Karpas-422 (cell line): Measurements from ENCODE around the gene TCF25. TPM values are rescaled to one million over a fixed set of nuclear protein-coding genes. Genes with fewer than 3 reads are reported as not detected.

ENCODE experiments used
- DNase-seq: peaks from one replicate; pipeline ENCODE4 v3.0.0-alpha.2; 2015
- H2AFZ ChIP-seq: fragments of 200-600 bp; sonication (generic); 2 replicates; pipeline ENCODE4 v1.6.1; 2014; ENCODE audit warnings: antibody characterized with exemption, low read length, mixed read lengths
- H3K27ac ChIP-seq: fragments of 200-600 bp; sonication (generic); 2 replicates; pipeline ENCODE4 v1.5.1; 2014; ENCODE audit warnings: mild to moderate bottlenecking, low read length, moderate library complexity
- H3K27me3 ChIP-seq: fragments of 200-600 bp; sonication (generic); 2 replicates; pipeline ENCODE4 v1.6.1; 2014; ENCODE audit warnings: low read length, mixed read lengths
- H3K36me3 ChIP-seq: fragments of 200-600 bp; sonication (generic); 2 replicates; pipeline ENCODE4 v1.6.1; 2014; ENCODE audit warnings: low read length, mixed read lengths; ENCODE audit not compliant: insufficient read depth
- H3K4me1 ChIP-seq: fragments of 200-600 bp; sonication (generic); 2 replicates; pipeline ENCODE4 v1.6.1; 2014; ENCODE audit warnings: mild to moderate bottlenecking, low read length, mixed read lengths
- H3K4me2 ChIP-seq: fragments of 200-600 bp; sonication (generic); 2 replicates; pipeline ENCODE4 v1.6.1; 2014; ENCODE audit warnings: low read length, low read depth, mild to moderate bottlenecking; ENCODE audit not compliant: poor library complexity, severe bottlenecking
- H3K4me3 ChIP-seq: fragments of 200-600 bp; sonication (generic); 2 replicates; pipeline ENCODE4 v1.5.1; 2014; ENCODE audit warnings: mild to moderate bottlenecking, antibody characterized with exemption, low read length, mixed read lengths
- H3K79me2 ChIP-seq: fragments of 200-600 bp; sonication (generic); 2 replicates; pipeline ENCODE4 v1.6.1; 2014; ENCODE audit warnings: mild to moderate bottlenecking, low read length, mixed read lengths
- H3K9ac ChIP-seq: fragments of 200-600 bp; sonication (generic); 2 replicates; pipeline ENCODE4 v1.6.0; 2014; ENCODE audit warnings: low read length
- H3K9me2 ChIP-seq: fragments of 200-600 bp; sonication (generic), shearing (Covaris generic); replicated peaks from 2 replicates; pipeline ENCODE4 v1.6.0; 2014; ENCODE audit warnings: mild to moderate bottlenecking, low read length, moderate library complexity; ENCODE audit not compliant: insufficient read depth
- H3K9me3 ChIP-seq: fragments of 300-700, 200-600 bp; sonication (generic); 2 replicates; pipeline ENCODE4 v1.6.1; 2014; ENCODE audit warnings: low read length, mixed read lengths
- H4K20me1 ChIP-seq: fragments of 200-600 bp; sonication (generic); 2 replicates; pipeline ENCODE4 v1.6.1; 2014; ENCODE audit warnings: mild to moderate bottlenecking, antibody characterized with exemption, low read length, low read depth; ENCODE audit not compliant: insufficient read depth
- total RNA-seq: library from RNA; depleted of rRNA; stranded (reverse); fragments of >200 nt; shearing (Covaris generic); gene quantifications from 2 replicates; pipeline ENCODE4 v1.2.3, GENCODE V29; 2014; ENCODE audit warnings: low replicate concordance

TCF25 gene
- total RNA-seq, 1 experiment from 2014 or later: 71.8 TPM

- Histone ChIP-seq H3K9ac (no peak overlapping the region), H3K4me3 (no peak overlapping the region), H3K9me2 (no peaks in the 10 kb centered on the region), H3K27me3 (no peaks in the 10 kb centered on the region), H3K27ac (no peak overlapping the region), H3K79me2 (no peaks in the 10 kb centered on the region), H4K20me1 (no peaks in the 10 kb centered on the region), H3K4me1 (no peaks in the 10 kb centered on the region), H3K36me3 (peaks cover 29% of the 10 kb centered on the region), H2AFZ (no peak overlapping the region), H3K9me3 (no peaks in the 10 kb centered on the region), H3K4me2 (no peak overlapping the region)
- no peak for DNase-seq
These were observed 27.5 kb downstream of the TCF25 start for GRCh38 chr16:89900885-89901284.

- Histone ChIP-seq H3K9me2 (no peaks in the 10 kb centered on the region), H4K20me1 (no peaks in the 10 kb centered on the region), H3K4me3 (no peak overlapping the region), H3K79me2 (no peaks in the 10 kb centered on the region), H3K4me2 (no peak overlapping the region), H3K9me3 (peaks cover under 1% of the 10 kb centered on the region; the same call in 1 of the 2 replicates), H2AFZ (no peak overlapping the region), H3K4me1 (no peaks in the 10 kb centered on the region), H3K27me3 (no peaks in the 10 kb centered on the region), H3K36me3 (peaks cover 42% of the 10 kb centered on the region), H3K27ac (no peak overlapping the region), H3K9ac (no peak overlapping the region)
- DNase-seq: no peak
These were observed 29.6 kb downstream of the TCF25 start for GRCh38 chr16:89902980-89903379.

- H3K36me3 ChIP-seq: peaks cover 40% of the 10 kb centered on the region
- no peaks in the 10 kb centered on the region for H3K9me2 ChIP-seq
- H4K20me1 ChIP-seq: no peaks in the 10 kb centered on the region
- no peaks in the 10 kb centered on the region for H3K27me3 ChIP-seq
- H3K79me2 ChIP-seq: no peaks in the 10 kb centered on the region
- no peak overlapping the region for H3K4me2 ChIP-seq
- no peak for DNase-seq
- H3K4me1 ChIP-seq: no peaks in the 10 kb centered on the region
- no peak overlapping the region for H3K27ac ChIP-seq
- H3K9ac ChIP-seq: no peak overlapping the region
- no peak overlapping the region for H3K4me3 ChIP-seq
- H2AFZ ChIP-seq: no peak overlapping the region
- H3K9me3 ChIP-seq: peaks cover 4% of the 10 kb centered on the region; the same call in 1 of the 2 replicates
These were observed 30.6 kb downstream of the TCF25 start for GRCh38 chr16:89903908-89904515.

GRCh38 chr16:89904606-89905510 lies 31.5 kb downstream of the TCF25 start:
- Histone ChIP-seq H3K4me1 (no peaks in the 10 kb centered on the region), H4K20me1 (no peaks in the 10 kb centered on the region), H3K4me2 (no peak overlapping the region), H3K27ac (no peak overlapping the region), H3K79me2 (no peaks in the 10 kb centered on the region), H3K27me3 (no peaks in the 10 kb centered on the region), H3K36me3 (peaks cover 40% of the 10 kb centered on the region), H3K9ac (no peak overlapping the region), H3K4me3 (no peak overlapping the region), H2AFZ (no peak overlapping the region), H3K9me3 (peaks cover 4% of the 10 kb centered on the region; the same call in 1 of the 2 replicates), H3K9me2 (no peaks in the 10 kb centered on the region)
- no peak for DNase-seq

GRCh38 chr16:89905511-89906139 lies 32.2 kb downstream of the TCF25 start:
- no peaks in the 10 kb centered on the region for H3K4me1 ChIP-seq
- H3K36me3 ChIP-seq: peaks cover 36% of the 10 kb centered on the region
- H4K20me1 ChIP-seq: no peaks in the 10 kb centered on the region
- no peaks in the 10 kb centered on the region for H3K79me2 ChIP-seq
- no peak overlapping the region for H3K4me3 ChIP-seq
- no peaks in the 10 kb centered on the region for H3K9me2 ChIP-seq
- no peak overlapping the region for H3K9ac ChIP-seq
- no peak overlapping the region for H2AFZ ChIP-seq
- peaks cover 4% of the 10 kb centered on the region; the same call in 1 of the 2 replicates for H3K9me3 ChIP-seq
- H3K4me2 ChIP-seq: no peak overlapping the region
- DNase-seq: no peak
- H3K27ac ChIP-seq: no peak overlapping the region
- H3K27me3 ChIP-seq: no peaks in the 10 kb centered on the region

- peaks cover 42% of the 10 kb centered on the region for H3K36me3 ChIP-seq
- H3K9me2 ChIP-seq: no peaks in the 10 kb centered on the region
- no peak overlapping the region for H3K9ac ChIP-seq
- no peak overlapping the region for H2AFZ ChIP-seq
- no peaks in the 10 kb centered on the region for H3K4me1 ChIP-seq
- no peaks in the 10 kb centered on the region for H3K79me2 ChIP-seq
- H3K27me3 ChIP-seq: no peaks in the 10 kb centered on the region
- no peak for DNase-seq
- H4K20me1 ChIP-seq: no peaks in the 10 kb centered on the region
- H3K4me3 ChIP-seq: no peak overlapping the region
- H3K27ac ChIP-seq: no peak overlapping the region
- no peak overlapping the region for H3K4me2 ChIP-seq
- peaks cover 4% of the 10 kb centered on the region; the same call in 1 of the 2 replicates for H3K9me3 ChIP-seq
These were observed 33.0 kb downstream of the TCF25 start for GRCh38 chr16:89906140-89907025.

GRCh38 chr16:89907055-89907814 lies 33.8 kb downstream of the TCF25 start:
- no peak overlapping the region for H2AFZ ChIP-seq
- no peaks in the 10 kb centered on the region for H3K27me3 ChIP-seq
- H3K9ac ChIP-seq: no peak overlapping the region
- H4K20me1 ChIP-seq: no peaks in the 10 kb centered on the region
- peak; percentile 53 for DNase-seq
- peaks cover 4% of the 10 kb centered on the region; the same call in 1 of the 2 replicates for H3K9me3 ChIP-seq
- no peaks in the 10 kb centered on the region for H3K79me2 ChIP-seq
- H3K4me3 ChIP-seq: no peak overlapping the region
- H3K4me2 ChIP-seq: no peak overlapping the region
- no peak overlapping the region for H3K27ac ChIP-seq
- no peaks in the 10 kb centered on the region for H3K4me1 ChIP-seq
- peaks cover 46% of the 10 kb centered on the region for H3K36me3 ChIP-seq
- no peaks in the 10 kb centered on the region for H3K9me2 ChIP-seq
